GM12874 (cell line): ENCODE measurements around the gene MIOX.

Source experiments
- TF ChIP-seq, protein P1 (sequence below): IDR thresholded peaks from 2 replicates; pipeline ENCODE4 v1.5.1; 2011; ENCODE audit warnings: low read depth, mild to moderate bottlenecking, control low read depth, low read length, moderate library complexity; ENCODE audit not compliant: insufficient read depth

The MIOX gene

GRCh38 chr22:50477923-50478322, 8.7 kb upstream of the MIOX start:
- TF ChIP-seq, protein P1, sequence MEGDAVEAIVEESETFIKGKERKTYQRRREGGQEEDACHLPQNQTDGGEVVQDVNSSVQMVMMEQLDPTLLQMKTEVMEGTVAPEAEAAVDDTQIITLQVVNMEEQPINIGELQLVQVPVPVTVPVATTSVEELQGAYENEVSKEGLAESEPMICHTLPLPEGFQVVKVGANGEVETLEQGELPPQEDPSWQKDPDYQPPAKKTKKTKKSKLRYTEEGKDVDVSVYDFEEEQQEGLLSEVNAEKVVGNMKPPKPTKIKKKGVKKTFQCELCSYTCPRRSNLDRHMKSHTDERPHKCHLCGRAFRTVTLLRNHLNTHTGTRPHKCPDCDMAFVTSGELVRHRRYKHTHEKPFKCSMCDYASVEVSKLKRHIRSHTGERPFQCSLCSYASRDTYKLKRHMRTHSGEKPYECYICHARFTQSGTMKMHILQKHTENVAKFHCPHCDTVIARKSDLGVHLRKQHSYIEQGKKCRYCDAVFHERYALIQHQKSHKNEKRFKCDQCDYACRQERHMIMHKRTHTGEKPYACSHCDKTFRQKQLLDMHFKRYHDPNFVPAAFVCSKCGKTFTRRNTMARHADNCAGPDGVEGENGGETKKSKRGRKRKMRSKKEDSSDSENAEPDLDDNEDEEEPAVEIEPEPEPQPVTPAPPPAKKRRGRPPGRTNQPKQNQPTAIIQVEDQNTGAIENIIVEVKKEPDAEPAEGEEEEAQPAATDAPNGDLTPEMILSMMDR: no peak

DNA sequence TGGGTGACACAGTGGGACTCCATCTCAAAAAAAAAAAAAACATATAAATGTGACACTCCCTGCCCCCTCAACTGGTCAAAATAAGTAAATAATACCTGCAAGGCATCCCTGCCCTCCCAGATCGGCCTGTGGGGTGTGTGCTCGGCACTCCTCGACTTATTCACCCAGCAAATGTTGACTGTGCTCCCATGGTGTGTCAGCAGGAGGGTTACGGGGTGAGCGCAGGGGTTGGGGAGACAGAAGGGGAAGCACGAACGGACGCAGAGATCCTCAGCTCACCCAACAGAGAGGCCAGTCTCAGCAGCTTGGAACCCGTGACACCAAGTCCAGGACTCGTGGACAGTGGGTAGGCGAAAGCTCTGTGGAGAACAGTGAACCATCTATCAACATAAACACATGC, 6.9 kb upstream of the MIOX start:
- TF ChIP-seq, protein P1: no peak

DNA sequence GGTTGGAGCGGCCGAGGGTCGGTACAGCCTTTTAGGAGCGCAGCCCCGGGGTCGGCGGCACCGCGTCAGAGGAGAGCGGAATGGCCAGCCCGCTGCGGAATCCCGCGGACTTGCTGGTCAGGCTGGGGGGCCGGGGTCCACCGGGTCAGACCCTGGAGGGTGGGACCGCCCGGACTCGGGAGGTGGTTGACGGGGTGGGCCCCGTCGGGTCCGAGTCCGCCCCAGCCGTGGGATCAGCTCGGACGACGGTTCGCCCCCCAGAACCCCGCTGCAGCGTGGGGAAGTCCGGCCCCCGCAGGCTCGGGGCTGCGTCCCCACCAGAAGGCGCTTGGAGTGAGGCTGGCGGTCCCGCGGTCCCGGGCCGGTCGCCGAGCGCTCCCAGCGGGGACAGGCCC, 5.6 kb upstream of the MIOX start:
- TF ChIP-seq, protein P1: no peak

GRCh38 chr22:50481440-50482106, 5.1 kb upstream of the MIOX start, which contains the start of gene ADM2:
TSS of gene ADM2 (plus strand) at chr22:50481543. CDS start at chr22:50481848, 305 bp downstream.
- TF ChIP-seq, protein P1: no peak

GRCh38 chr22:50482107-50483074, 4.3 kb upstream of the MIOX start:
- TF ChIP-seq, protein P1: no peak

DNA sequence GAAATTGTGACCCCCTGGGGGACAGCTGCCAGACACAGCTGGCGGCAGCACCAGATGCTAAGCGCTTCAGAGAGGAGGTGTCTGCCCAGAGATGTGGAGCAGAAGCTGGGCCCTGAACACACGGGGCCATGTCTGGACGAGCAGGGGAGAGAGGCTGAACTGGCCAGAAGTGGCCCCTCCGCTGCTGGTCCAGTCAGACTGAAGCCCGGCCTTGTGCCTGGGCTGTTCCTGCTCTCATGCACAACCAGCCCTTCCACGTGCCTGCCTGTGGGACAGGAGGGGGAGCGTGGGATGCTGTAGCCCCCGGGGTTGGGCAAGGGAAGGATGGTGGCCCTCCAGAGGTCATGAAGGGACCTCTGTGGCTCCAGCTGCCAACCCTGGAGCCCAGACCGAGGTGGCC, 3.6 kb upstream of the MIOX start:
- TF ChIP-seq, protein P1: no peak

- TF ChIP-seq, protein P1: no peak
Observed at GRCh38 chr22:50483556-50483955, 3.1 kb upstream of the MIOX start.
